IMR-90 (cell line): ENCODE data around the gene RPL36.

Experiments
- CEBPB ChIP-seq: IDR thresholded peaks from 2 replicates; pipeline ENCODE4 v1.6.1; 2012; ENCODE audit warnings: low read depth, low read length, improper control_type of control experiment
- CHD1 ChIP-seq: IDR thresholded peaks from 2 replicates; pipeline ENCODE4 v1.6.1; 2012; ENCODE audit warnings: low read depth, low read length, improper control_type of control experiment
- CTCF ChIP-seq: conservative IDR thresholded peaks from 2 replicates; pipeline ENCODE4 v1.5.1; 2012; ENCODE audit warnings: mild to moderate bottlenecking, low read depth, low read length, improper control_type of control experiment
- FOS ChIP-seq: fragments of 150-350 bp; IDR thresholded peaks from 2 replicates; pipeline ENCODE4 v1.6.1; 2016; ENCODE audit warnings: low read depth, low read length
- MAFK ChIP-seq: IDR thresholded peaks from 2 replicates; pipeline ENCODE4 v1.6.1; 2012; ENCODE audit warnings: low read depth, low read length, improper control_type of control experiment
- MAZ ChIP-seq: IDR thresholded peaks from 2 replicates; pipeline ENCODE4 v1.6.1; 2012; ENCODE audit warnings: low read depth, mild to moderate bottlenecking, low read length, improper control_type of control experiment, moderate library complexity, borderline replicate concordance
- MXI1 ChIP-seq: IDR thresholded peaks from 2 replicates; pipeline ENCODE4 v1.6.1; 2012; ENCODE audit warnings: low read depth, mild to moderate bottlenecking, low read length, moderate library complexity, borderline replicate concordance
- POLR2A ChIP-seq: IDR thresholded peaks from 2 replicates; pipeline ENCODE4 v1.6.1; 2012; ENCODE audit warnings: mild to moderate bottlenecking, low read depth, low read length
- RAD21 ChIP-seq: IDR thresholded peaks from 2 replicates; pipeline ENCODE4 v1.6.1; 2012; ENCODE audit warnings: low read length, improper control_type of control experiment
- RFX5 ChIP-seq: IDR thresholded peaks from 2 replicates; pipeline ENCODE4 v1.8.0; 2012; ENCODE audit warnings: low read depth, mild to moderate bottlenecking, low read length, moderate library complexity
- SMC3 ChIP-seq: fragments of 150-350 bp; IDR thresholded peaks from 2 replicates; pipeline ENCODE4 v1.6.1; 2016; ENCODE audit warnings: low read depth, mild to moderate bottlenecking, antibody characterized with exemption, low read length, moderate library complexity
- USF2 ChIP-seq: fragments of 150-350 bp; IDR thresholded peaks from 2 replicates; pipeline ENCODE4 v1.6.1; 2017; ENCODE audit warnings: mild to moderate bottlenecking, antibody characterized with exemption, low read length, low read depth

DNA sequence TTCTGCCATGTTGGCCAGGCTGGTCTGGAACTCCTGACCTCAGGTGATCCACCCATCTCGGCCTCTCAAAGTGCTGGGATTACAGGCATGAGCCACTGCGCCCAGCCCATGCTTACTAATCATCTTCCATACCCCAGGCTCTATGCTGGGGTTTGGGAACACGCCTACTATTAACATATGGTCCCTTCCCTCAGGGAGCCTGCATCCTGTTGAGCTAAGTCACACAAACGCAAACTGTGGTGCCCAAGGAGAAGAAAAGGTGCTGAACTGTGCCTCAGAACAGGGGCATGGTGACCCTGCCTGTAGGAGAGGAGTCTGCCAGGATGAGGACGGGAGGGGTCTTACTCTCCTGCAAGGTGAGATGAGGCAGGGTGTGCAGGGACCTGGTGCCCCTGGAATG, 15.4 kb upstream of the RPL36 start:
- TF ChIP-seq SMC3, result no peak
- TF ChIP-seq MAZ, result no peak
- no peak for TF ChIP-seq CTCF
- TF ChIP-seq POLR2A, result no peak
- TF ChIP-seq FOS, result no peak
- no peak for TF ChIP-seq MXI1
- TF ChIP-seq CEBPB, result no peak
- TF ChIP-seq USF2, result no peak
- TF ChIP-seq RFX5, result no peak
- TF ChIP-seq RAD21, result no peak
- no peak for TF ChIP-seq CHD1
- no peak for TF ChIP-seq MAFK
